Stimulated activated CD8-positive, alpha-beta memory T cell treated with anti-CD3 and anti-CD28 coated beads, Interleukin-12 subunit alpha, Interleukin-12 subunit beta, amount 100 ng/mL, for 24 hours (primary cell): ENCODE measurements around the gene FCSK.
"Not testable (repeated sequence)": the region's sequence is repeated elsewhere in the genome, so short reads cannot be mapped to it uniquely, and the experiment has no call there.

Source experiments
- DNase-seq: peaks from one replicate; pipeline ENCODE4 v3.0.0-alpha.2; 2020; ENCODE audit errors: extremely low read depth

FCSK gene

DNA sequence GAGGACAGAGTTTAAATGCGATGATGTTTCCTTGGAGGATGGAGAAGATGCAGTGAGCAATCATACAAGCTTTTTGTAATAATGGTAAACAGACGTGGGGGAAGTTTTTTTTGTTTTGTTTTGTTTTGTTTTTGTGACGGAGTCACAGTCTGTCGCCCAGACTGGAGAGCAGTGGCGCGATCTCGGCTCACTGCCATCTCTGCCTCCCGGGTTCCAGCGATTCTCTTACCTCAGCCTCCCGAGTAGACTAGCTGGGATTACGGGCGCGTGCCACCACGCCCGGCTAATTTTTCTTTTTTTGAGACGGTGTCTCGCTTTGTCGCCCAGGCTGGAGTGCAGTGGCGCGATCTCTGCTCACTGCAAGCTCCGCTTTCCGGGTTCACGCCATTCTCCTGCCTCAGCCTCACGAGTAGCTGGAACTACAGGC is 70.0 kb downstream of the FCSK start:
- not testable (repeated sequence) for DNase-seq

DNA sequence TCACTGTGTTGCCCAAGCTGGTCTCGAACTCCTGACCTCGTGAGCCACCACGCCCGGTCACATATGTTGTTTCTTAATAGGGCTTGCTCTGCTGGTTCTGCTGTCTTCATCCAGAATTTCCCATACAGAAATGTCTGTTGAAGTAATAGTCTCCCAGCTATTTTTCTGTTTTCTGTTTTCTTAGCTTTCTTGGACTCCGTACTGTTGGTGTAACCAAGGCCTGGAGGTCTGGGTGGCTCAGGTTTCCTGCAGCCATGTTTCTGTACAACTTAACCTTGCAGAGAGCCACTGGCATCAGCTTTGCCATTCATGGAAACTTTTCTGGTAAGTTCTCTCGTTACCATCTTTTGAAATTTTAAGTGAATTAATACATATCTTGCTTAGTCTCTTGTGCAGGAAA is 72.0 kb downstream of the FCSK start:
- DNase-seq, result no peak

DNA sequence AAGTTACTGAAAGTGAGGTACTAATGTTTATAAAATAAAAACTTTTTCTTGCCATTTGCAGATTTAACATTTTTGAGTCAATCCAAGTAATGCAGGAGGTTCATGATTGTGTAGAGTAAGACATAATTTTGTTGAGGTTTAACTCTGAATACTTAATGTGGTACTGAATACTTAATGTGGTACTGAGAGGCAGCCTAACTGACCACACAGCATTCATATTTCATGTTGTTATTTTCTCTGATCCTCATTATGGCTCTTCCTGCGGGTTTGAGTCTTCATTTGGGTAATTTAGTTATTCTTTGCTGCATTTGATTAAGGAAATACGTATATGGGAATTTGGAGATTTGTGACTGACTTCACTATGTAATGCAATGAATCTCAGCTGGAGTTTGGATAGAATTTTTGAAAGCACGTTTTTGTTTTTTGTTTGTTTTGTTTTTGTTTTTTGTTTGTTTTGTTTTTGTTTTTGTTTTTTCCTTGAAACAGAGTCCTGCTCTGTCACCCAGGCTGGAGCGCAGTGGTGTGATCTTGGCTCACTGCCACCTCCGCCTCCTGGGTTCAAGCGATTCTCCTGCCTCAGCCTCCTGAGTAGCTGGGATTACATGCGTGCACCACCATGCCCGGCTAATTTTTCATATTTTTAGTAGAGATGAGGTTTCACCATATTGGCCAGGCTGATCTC is 73.1 kb downstream of the FCSK start:
- no peak for DNase-seq

DNA sequence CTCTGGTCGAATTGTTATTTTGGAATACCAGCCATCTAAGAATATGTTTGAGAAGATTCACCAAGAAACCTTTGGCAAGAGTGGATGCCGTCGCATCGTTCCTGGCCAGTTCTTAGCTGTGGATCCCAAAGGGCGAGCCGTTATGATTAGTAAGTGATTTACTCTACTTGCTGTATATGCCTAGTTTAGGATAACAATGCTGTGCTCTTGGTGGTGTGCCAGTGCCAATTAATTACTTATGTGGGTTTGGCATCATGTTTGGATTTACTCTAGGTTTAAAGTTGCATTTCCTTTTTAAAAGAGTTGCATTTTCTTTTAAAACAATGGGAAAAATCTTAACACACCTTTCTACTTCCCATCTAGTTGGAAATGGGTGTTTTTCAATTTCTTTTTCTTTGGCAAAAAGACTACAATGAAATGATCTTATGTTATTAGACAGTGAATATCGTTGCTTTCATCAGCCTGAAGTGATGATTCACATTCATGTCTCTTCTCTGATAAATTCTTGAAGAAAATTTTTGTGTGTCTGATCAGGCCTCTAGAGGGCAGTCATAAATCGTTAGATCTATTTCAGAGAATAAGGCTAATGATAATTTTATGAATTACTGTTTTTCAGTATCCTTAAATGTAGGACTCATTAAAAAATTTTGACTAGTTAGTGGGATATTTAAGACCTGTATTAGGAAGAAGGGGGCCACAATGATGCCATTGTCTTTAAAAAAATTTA is 74.8 kb downstream of the FCSK start:
- no peak for DNase-seq
